ENCODE data around the gene KLHDC7A.
"Not testable (repeated sequence)": the region's sequence is repeated elsewhere in the genome, so short reads cannot be mapped to it uniquely, and the experiment has no call there.

KLHDC7A gene

GRCh38 chr1:18480315-18481189 lies at the start of gene KLHDC7A:
KLHDC7A (plus strand) TSS chr1:18480930; CDS start chr1:18480982, 52 bp downstream.
- no peak for DNase-seq

DNA sequence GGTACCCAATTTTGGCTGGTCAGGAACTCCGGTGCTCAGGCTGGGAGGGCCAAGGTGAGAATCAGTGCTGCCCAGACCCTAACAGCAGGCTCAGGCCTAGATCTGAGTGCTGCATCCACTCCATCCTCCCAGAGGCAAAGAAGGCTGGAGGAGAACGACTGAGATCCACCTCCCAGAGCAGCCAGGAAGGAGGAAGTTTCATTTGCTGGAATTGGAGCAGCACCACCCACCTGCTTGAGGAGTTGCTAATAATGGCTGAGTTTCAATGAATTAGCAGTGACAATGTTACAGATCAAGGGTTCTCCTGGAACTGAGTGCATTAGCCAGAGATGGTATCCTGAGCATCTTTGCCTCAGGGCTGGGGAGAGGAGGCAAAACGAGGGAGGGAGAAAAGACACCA lies 46.7 kb upstream of the KLHDC7A start:
- no peak for DNase-seq

- DNase-seq: no peak
These were observed 40.1 kb upstream of the KLHDC7A start for GRCh38 chr1:18440385-18441226.

DNA sequence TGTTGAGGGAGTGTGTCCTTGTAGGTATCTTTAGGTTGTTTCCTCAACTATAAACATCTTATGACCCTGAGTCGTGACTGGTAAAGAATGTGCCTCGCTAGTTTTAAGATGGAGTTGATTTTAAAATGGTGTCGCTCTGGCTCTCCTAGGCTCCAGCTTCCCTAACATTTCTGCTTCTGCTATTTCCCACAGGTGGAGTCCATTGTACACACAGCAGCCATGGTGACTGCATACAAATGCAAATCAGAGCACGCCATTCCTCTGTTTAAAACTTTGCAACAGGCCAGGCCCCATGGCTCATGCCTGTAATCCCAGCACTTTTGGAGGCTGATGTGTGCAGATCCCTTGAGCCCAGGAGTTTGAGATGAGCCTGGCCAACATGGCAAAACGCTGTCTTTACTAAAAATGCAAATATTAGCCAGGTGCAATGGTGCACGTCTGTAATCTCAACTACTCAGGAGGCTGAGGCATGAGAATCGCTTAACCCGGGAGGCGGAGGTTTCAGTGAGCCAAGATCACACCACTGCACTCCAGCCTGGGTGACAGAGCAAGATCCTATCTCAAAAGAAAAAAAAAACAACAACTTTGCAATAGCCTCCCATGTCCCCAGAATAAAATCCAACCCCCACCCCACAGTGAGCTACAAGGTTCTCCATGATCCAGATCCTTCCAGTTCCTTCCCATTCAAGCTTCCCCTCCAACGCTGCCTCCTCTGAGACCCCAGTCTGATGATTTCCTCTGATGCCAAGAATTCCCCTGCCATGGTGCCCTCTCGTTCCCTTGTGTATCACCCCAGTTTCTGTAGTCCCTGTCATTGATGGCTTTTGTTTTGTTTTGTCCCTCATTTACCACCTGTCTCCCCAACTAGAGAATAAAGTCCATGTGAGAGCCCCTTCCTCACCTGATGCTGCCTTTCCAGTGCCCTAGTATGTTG lies 36.9 kb upstream of the KLHDC7A start:
- no peak for DNase-seq

- DNase-seq: no peak
These were observed 36.2 kb upstream of the KLHDC7A start for GRCh38 chr1:18444563-18444962.

GRCh38 chr1:18446751-18447150 lies 34.0 kb upstream of the KLHDC7A start:
- no peak for DNase-seq

DNA sequence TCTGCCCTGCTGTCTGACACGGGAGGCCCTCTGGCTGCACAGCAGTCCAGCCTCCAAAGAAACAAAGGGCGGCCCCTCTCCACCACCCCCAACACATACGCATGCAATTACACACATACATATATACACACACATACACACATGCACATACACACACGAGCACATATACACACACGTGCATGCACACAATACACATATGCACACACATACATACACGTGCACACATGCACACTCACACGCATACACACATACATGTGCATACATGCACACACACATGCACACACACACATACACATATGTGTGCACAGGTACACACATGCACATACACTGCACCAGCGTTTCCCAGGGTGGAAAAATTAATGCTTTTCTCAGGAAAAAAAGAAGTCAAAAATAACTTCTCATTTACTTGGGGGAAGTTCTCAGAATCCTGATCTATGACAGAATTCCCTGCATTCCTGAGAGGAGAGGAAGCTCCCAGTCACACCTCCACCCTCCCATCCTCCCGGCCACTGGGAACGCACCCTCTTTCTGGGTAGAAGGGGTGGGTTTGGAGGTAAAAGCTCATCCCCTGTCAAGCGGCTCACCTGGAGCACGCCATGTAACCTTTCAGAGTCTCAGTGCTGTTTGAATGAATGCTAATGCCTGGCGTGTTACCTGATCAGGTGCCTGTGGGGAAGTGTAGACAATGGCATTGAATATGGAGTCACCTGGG lies 33.1 kb upstream of the KLHDC7A start:
- no peak for DNase-seq

DNA sequence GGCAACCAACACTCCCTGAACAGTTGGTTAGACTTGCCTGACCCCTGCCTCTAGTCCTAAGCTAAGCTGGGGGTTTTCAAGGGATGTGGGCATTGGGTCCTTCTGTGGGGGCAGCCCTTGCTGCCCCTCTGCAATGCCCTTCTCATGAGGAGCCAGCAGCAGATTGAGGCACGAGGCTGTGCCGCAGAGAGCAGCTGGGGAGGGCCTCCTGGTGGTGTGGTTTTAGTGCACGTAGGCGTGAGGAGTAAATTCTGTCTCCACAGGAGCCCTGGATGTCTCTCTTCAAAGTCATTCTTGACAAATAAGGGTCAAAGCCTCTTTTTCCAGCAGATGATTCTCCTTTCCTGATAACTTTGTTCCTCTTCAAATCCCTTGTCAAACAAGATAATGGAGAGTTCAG lies 31.8 kb upstream of the KLHDC7A start:
- DNase-seq: no peak

DNA sequence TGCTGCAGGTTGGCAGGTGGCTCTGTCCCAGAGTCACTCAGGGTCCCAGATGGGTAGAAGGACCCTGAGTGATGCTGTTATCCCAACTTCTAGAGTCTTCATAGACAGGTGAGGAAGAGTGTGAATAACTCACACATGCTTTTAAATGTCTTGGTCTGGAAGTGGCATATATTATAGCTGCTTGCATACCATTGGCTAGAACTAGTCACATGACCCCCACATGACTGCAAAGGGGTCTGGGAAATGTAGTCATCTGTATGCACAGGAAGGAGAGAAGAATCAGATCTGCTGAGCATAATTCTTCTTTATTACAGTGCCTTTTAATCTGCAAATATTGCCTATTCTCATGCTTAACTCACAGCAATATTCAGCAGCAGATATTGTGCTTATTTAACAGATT lies 28.2 kb upstream of the KLHDC7A start:
- DNase-seq: peak; percentile 33

DNA sequence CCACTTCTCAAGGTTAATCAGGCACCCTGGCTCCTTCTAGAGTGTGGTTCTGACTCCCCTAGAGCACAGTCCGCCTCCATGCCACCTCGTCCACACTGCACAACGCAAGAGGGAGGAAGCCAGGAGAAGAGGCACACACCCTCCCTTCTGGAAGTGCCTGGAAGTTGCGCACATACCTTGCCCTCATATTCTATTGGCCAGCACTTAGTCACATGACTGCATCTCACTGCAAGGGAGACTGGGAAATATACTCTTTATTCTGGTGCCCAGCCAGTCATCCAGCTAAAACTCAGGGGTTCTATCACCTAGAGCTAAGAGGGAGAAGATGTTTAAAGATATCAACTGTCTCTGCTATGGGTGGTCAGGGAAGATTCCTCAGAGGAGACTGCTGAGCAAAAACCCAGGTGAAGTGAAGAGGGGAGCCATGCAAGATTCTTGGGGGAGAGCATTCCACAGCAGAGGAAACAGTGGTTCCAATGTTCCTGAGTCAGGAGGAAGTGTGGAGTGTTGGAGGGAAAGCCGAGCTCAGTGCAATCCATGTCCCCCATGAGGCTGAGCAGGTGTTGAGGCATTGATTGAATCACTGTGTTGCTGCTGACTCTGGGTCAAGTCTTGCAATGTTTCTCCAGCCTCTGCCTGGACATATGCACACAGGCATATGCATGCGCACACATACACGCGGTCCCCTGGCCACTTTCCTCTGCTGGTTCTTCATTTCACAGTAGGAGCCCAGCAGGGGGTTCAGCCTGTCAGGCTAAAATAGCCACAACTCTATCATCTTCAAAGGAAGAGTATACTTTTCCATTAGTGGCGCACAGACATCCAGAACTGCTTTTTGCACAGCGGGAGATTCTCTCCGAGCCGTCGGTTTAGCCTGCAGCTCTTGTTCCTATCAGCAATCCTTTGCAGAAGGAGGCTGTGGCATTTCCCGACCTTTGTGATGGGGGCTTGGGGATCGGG lies 22.3 kb upstream of the KLHDC7A start:
- DNase-seq: no peak

GRCh38 chr1:18461656-18462055 lies 19.1 kb upstream of the KLHDC7A start:
- DNase-seq: no peak

GRCh38 chr1:18462517-18462916 lies 18.2 kb upstream of the KLHDC7A start:
- DNase-seq: not testable (repeated sequence)

DNA sequence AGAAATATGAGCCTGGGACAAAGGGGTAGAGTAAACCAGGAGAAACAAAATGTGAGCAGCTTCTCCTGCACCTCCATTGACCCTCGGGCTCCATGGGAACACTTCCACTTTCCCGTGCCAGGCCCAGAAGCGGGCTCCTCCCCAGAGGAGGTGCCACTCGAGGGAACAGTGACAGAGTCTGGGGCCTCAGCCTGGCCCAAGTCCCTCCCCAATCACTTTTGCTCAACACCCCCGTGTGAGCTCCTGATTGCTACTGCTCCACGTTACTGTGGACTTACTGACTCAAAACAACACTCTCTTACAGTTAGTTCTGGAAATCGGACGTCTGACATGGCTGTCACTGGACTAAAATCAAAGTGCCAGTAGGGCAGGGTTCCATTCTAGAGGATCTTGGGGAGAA lies 17.7 kb upstream of the KLHDC7A start:
- no peak for DNase-seq

DNA sequence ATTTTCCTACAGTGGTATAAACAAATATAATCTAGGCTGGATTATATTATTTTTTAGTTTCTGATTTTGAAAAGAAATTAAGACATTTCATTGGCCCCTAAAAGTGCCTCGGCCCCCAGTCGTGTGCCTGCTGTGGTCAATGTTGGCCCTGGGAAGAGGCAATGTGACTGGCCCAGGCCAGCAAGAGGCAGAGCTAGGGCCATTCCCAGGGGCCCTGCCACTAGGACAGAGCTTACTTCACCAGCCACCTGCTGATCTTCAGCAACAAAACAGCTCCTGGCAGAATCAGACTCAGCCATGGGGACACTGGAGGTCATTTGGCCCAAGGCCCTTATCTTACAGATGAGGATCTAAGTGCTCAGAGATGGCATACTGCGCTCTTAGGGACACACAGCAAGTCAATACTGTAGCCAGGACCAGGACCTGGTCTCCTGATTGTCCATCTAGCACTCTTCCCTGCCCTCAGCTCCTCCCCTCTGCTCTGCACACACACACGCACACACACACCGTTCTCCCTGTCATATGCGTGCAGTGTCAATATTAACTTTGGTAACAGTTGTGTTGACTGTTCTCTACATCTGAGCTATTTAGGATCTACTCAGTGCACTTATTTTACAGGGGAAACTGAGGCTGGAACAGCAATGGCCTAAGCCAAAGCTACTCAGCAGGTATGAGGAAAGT lies 16.6 kb upstream of the KLHDC7A start:
- DNase-seq: no peak

GRCh38 chr1:18464665-18465050 lies 16.1 kb upstream of the KLHDC7A start:
- DNase-seq: no peak

- no peak for DNase-seq
These were observed 14.1 kb upstream of the KLHDC7A start for GRCh38 chr1:18466676-18467075.

GRCh38 chr1:18468570-18468969 lies 12.2 kb upstream of the KLHDC7A start:
- no peak for DNase-seq

DNA sequence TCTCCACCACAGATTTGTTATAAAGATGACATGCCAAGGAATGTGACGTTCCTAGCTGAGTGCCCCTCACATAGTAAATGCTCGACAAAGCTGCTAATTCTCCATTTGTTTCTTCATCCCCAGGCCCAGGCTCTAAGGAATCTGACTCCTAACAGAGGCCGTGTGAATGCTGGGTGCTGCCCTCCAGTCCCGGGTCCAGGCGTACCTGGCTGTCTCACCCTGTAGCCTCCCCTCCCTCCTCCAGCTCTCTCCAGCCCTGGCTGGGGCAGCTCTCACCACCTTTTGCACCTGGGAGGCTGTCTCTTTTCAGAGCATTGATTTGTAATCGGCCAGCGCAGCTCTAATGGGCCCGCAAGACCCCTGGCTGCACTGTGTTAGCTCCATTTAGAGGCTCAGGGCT lies 11.2 kb upstream of the KLHDC7A start:
- no peak for DNase-seq

DNA sequence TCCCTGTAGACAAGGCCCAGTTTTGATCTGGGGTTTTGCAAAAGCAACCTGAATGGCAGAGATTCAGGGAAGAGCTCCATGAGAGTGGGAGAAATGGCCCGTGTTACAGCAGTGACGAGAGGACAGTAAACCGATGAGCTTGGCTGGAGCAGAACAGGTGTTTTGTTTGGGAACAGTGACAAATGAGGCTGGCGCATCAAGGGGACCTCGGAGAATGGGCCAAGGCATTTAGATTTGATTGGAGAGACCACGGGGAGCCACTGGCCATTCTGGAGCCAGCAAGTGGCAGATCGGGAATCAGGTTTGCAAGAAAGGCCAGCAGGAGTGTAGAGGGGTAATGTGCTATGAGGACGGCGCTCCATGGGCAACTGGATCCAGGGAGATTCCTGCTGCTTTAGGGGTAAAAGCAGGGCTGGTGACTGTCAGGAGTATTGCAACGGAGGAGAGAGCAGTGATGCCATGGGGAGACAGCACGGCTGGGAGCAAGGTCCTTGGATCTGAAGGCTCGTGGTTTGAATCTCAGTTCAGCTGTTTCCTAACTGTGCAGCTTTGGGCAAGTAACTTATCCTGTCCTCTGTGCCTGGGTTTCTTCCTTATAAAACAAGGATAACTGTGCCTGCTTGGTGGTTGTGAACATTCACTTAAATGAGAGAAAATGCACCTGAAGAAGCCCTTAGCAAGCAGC lies 9.9 kb upstream of the KLHDC7A start:
- DNase-seq: no peak
